ENCODE measurements around the gene UBASH3B.

The UBASH3B gene

DNA sequence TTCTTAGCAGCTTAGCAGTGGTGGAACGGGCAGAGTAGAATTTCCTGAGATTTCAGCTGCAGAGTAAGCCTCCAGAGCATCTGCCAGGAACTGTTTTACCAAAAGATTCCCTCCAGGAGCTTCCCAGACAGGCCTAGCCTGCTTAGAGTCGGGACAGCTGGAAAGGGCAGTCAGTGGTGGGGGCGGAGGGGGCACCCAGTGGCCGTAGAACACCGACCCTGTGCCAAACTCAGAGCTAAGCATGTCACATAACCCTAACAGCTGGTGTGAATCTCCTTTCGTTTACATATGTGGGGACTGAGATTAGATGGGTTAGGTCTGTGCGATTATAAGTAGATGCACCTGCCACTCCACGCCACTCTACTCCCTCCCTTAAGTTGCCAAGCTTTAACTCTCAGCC, 102.8 kb downstream of the UBASH3B start:
- no peak for DNase-seq

DNA sequence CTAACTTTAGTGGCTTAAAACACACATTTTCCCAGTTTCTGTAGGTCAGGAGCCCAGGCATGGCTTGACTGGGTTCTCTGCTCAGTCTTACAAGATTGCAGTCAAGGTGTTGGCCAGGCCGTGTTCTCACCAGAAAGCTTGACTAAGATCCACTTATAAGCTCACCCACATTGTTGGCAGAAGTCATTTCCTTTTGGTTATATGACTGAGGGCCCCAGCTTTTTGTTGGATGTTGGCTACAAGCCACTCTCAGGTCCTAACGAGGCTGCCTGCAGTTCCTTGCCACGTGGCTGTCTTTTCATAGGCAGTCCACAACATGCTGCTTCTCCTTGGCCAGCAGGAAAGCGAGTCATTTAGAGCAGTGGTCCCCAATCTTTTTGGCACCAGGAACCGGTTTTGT, 103.5 kb downstream of the UBASH3B start:
- no peak for DNase-seq

DNA sequence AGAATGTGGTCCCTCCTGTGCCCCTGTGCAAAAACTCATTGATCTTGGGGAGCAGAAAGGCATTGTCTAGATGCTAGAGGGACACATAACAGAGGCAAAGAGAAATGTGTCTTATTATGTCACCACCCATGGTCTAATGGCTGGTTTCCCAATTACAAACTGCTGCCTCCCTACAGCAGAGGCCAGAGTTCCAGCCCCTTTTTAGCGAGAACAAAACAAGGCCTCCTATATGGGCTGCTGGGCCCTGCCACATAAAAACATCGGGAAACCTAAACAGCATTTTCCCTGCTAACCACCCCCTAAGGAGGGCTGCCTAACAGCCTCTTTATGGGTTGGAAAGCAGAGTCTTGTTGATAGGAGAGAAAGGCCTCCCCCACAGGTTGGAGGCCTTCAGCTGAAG, 107.6 kb downstream of the UBASH3B start:
- no peak for DNase-seq

DNA sequence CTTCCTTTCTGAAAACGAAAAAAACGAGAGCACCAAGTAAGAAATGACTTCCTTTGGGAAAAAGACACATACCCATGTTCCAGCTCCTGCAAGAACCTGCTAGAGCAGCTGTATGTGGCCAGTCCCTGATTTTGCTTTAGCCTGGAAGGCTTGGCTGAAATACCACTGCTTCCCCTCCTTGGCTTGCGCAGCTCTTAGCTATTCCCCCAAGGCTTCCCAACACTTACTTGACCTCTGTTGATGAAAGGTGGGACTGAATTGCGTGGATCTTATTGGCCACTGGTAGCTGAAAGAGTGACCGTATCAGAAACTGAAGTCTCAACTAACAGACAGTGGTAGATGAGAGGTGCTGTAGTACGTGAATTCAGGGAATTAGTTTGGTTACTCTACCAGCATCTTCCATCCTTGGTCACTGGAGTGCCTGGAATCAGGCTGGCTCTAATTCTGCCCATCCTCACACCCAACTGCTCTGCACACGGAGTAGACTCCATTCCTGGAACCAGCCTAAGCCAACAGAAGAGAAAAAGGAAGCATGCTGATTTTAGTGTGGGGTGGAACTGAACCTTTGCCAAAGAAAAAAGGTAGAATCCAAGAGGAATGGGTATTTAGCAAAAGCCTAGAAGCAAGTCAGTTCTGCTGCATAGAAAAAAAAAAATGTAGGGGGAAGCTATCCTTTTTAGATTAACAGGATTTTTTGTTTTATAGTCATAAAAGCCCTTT, 109.0 kb downstream of the UBASH3B start:
- no peak for DNase-seq

DNA sequence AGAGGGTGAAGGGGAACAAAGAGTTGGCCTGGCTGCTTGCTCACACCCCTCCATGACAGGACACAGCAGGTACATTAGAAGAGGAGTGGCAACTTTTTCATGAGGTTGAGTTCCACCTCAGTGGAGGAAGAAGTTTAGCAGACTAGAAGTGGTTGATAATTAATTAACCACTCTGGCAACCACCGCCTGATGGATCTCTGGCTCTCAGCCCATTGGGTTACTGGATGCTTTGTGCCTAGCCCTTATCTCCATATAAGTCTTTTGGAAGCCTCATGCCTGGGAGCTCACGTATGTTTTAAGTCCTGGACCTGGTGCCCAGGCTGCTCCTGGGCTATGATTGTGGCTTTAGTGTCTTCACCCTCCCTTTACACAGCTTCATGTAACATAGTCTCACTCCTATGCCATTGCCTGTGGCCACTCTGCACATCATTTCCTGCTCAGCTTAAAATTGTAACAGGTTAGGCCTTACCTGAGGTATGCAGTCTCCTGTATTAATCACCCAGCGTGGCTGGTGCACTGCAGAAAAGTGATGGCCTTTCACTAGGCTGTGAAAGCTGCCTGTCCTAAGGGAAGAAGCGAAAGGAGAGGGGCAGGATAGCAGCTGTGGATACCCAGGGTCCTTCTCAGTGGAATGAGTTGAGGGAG, 110.1 kb downstream of the UBASH3B start:
- no peak for DNase-seq

DNA sequence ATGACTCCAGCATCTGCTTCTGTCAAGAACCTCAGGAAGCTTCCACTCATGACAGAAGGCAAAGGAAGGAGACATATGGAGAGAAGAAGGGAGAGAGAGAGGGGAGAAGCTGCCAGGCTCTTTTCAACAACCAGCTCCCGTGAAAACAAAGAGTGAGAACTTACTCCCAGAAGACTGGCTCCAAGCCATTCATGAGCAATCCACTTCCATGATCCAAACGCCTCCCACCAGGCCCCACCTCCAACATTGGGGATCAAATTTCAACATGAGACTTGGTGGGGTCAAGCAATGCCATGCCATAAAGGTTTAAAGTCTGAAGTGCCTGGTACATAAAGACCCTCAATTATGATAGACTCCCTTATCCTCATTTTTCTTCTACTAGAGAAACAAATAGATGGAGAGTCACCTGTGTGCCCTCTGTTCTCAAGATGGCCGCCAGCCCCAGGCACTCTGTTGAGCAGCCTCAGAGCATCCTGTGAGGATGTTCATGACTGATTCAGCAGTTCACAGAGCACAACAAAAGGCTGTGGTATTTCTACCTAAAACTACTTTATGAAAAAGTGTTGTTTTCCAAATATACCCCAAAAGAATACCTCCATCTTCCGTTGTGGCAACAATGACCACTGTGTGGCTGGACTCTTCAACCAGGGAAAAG, 113.7 kb downstream of the UBASH3B start:
- DNase-seq, result no peak

DNA sequence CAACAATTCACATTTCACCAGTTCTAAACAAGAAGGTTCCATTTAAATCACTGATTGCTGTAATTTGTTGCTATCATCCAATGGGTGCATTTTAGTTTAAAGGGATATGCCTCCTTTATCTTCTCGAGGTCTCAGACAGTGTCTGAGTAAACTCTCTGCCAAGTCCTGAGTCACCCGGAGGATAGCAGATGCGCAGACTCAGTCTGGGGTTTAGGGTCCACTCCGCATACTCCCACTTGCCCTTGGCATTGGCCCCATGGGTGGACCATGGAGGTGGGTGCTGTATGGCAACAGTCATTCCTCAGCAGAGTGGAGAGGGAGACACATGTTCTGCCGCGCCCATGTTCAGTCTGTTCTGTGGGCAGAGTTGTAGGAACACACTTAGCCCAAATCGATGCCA, 117.4 kb downstream of the UBASH3B start:
- no peak for DNase-seq

DNA sequence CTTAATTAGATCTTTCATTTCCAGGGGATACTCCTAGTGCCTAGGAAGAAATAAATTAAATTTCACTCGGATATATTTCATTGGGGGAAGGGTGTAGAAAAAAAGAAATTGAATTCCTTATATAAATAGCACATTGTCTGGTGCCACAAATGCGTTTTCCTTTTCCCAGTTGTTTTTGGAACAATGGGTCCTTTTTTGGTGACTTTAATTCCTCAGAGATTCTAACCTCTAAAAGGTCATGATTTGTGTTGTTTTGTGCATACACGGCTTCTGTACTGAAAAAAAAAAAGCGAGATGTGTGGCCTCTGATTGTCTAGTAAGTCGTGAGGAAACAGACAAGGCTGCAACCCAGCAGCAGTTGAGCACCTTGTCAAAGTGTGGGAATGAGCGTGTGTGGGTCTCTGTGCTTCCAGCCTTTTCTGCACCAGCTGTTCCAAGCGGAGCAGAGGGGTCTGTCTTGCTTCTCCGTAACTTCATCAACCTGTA, 118.3 kb downstream of the UBASH3B start:
- no peak for DNase-seq

DNA sequence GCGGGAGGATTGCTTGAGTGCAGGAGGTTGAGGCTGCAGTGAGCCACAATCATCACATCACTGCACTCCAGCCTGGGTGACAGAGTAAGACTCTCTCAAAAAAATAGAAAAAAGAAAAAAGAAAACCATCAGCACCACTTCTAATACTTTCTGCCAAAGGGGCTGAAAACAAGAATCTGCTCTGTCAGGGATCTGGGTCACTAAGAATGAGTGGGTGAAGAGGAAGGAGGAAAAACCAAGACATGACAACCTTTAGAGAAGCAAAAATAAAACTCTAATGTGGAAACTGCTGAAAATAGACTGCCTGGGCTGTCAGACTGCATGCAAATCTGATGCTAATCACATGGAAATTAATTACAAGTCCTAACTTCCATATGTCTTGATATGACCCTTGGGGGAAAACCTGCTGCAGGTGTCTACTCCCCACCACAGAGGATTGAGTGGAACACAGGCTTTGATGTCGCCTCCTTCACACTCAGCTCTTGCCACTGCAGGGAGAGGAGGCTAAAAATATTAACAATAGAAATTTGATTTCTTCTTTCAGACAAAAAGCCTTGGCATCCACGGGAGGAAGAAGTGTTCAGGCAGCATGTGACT, 120.3 kb downstream of the UBASH3B start:
- no peak for DNase-seq

DNA sequence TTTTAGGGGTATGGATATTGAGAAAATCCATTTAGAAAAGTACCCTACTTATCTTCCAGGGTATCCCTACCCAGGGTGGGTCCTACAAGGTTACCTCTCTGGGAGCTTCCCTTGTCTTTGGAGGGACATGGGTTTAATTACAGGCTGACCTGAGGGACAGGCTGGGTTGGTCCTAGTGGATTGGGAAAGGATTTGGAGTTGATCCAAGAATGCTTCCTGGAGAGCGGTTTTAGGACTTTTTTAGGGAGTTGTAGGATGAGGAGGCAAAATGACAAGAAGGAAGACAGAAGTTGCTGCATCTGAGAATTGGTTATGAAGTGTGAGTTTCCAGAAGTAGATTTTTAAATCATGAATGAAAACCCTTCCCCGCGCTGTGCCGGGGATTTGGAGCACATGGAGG, 121.0 kb downstream of the UBASH3B start:
- DNase-seq, result no peak

DNA sequence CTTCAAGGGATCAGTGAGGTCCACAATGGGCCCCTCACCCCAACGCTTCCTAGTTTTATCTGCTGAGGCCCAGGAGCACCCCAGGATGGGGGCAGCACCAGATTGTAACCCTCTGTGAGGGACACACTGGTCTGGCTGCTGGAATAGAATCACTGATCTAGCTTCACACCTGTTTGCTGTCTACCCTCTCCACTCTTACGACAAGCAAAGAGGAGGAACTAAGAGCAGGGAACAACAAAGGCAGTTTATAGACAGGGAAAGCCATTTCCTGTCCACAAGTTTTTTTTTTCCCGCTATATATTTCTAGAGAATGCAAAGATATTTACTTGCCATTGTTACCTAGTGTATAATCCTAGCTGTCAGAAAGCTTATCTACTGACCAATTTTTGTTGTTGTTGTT, 121.8 kb downstream of the UBASH3B start:
- no peak for DNase-seq

DNA sequence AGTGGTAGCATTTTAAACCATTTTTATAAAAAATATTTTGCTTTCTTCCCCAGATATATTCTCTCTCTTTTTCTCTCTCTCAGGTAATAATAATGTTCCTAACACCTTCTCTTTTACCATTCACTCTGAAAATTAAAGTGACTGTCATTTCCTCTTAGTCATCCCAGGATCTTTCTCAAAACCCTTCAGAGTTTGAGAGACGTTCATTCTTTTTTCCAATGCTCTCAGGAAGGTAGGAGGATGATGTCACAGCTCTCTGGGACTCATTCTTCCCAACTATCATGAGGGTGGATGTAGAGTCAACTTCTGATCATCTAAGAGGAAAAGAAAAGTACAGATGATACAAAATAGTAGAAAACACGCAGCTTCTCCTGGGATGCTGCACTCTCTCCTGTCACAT, 122.6 kb downstream of the UBASH3B start:
- no peak for DNase-seq

DNA sequence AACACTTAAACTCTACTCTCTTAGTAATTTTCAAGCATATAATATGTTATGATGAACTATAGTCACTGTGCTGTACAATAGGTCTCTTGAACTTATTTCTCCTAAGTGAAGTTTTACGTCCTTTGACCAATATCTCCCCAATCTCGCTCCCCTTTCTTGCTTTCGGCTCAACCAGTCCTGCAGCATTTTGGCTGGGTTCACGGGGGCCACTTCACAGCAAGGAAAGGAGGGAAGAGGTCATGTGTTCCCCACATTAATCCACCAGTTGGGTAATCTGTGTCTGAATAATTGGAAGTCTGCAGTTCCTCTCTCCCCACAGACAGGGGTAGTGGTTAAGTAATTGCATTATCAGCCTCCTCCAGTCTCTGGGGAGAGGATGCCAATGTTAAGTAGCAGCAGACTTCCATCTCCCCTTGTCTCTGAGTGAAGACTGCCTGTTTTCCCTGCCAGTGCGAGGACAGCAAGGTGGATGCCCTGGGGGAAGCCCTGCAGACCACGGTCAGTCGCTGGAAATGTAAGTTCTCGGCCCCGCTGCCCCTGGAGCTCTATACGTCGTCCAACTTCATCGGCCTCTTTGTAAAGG, 123.6 kb downstream of the UBASH3B start:
- DNase-seq, result no peak

DNA sequence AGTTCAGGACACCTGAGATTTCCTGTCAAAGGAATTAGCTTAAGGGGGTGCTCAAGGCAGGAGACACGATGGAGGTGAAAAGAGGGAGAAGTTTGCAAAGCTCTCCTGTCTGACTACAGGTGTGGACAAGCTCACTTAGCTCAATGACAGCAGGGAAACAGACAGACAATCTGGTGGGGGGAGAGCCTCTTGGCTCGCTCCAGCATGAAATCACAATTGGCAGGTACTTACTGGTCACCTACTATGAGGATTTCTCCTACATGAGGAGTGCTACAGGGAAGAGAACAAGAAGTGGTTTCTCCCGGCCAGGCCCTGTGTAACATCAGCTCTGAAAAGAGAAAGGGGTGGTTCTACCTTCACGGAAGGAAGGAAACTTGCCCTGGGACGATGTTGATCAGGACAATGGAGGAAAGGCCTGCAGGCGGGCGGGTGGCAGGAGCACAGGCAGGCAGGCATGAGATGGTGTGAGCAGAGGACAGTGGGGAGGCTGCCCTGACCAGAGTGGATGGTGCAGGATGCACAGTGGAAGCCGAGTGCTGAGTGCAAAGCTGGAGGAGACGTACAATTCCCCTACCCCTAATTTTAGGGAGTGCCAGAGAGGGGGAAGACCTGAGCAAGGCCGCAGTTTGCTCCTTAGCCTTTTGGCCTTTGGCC, 124.9 kb downstream of the UBASH3B start:
- DNase-seq, result no peak

DNA sequence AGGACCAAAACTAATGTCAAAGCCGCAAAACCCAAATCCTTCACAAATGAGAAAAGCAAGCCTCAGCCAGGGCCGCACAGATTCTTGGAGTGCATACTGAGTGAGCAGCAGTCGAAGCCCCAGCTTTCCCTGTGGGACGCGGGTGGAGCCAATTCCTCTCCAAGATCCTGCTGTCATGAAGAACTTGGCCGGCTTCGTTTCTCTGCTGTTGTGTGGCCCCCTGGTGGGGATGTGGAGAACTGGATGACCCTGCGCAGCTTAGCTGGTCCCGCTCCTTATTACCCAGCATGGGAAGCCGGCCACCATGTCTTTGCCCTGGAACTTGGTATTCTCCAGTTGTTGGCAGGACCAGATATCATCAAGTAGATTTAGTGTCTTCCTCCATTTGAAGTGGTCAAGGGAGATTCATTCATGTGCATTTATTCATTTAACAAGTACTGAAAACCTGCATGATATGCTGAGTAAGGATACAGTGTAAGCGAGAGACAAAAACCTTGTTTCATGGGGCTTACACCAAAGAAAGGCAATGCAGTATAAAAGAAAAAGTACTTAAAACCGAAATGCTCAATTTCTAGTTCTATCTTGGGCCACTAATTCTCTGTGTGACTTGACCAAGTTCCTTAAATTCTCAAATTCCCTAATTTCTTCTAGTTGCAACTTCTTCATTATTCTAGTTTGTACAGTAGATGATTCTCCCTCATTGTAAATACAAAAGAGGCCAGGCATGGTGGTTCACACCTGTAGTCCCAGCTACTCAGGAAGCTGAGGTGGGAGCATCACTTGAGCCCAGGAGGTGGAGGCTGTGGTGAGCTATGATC, 126.1 kb downstream of the UBASH3B start:
- peak; percentile 61 for DNase-seq

DNA sequence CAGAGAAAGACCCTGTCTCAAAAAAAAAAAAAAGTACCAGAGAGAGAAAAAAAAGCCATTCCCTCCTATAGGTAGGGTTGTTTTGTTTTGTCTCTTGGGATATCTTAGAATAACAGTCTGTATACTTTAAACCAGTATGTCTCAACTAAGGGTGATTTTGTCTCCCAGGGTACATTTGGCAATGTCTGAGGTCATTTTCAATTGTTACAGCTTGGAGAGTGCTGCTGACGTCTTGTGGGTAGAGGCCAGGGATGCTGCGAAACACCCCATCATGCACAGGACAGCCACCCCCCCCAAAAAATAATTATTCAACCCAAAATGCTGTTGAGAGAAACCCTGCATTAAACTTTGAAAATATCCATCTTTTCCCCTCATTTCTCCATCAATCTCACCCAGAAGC, 126.7 kb downstream of the UBASH3B start:
- DNase-seq, result no peak

DNA sequence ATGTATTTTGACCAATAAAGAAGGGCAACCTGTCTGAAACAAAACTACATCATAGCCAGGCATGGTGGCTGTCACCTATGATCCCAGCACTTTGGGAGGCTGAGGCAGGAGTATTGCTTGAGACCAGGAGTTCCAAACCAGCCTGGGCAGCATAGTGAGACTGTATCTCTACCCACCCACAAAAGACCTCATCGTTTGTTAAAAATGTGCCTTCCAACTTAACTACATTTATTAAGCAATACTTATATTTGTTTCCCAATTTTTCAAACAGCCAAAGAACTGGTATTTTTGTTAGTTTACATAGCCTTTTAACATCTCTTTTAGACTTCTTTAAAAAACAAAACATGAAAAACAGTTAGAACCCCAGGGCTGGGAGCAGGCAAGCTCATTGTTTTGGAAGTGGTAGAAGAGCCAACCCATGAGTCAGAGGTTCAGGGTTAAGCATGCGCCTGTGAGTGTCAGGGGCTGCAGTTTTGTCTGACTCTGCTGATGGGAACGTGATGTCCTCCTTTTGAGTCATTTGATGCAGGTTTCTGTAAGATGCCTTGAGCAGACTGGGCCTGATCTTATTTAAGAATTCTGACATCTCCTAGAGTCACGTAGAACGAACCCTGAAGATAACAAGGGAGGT, 128.9 kb downstream of the UBASH3B start:
- no peak for DNase-seq

DNA sequence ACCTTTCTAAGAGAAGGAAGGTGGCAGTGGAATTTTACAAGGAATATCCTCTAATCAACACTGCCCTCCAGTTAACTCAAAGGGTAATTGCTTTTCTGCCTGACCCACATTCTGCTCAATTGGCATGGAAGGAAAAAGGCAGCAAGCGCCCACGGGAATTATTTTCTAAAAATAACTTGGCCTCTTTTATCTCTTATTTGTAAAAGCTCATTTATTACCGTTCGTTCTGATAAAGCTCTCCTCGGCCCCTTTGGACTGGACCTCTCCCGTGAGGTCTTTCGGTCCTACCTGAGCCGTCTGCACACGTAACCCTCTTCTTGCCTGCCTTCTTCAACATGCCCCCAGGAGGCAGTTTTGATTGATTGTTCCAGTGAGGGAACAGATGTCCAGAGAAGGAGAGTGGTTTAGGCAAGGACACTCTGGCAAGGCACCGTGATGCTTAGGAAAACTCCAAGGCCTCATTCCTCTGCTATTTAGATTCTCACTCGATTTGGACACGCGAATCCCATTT, 129.6 kb downstream of the UBASH3B start:
- no peak for DNase-seq

DNA sequence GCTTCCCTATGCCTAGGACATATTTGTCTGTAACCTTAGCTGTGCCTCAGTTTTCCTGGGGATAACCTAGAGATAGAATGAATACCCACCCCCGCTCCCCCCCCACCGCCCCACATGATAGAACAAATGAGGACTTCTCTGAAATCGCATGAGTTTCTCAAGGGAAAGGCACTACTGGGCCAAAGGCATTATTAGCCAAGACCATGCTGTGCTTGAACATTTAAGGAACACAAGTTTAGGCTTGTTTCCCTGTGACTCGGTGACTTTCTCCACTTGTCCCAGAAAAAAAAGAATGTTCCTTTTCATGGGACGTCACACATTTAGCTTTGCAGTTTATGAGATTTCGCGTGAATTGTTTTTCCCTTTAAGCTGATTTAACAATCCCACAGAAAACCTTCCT, 131.4 kb downstream of the UBASH3B start:
- no peak for DNase-seq

DNA sequence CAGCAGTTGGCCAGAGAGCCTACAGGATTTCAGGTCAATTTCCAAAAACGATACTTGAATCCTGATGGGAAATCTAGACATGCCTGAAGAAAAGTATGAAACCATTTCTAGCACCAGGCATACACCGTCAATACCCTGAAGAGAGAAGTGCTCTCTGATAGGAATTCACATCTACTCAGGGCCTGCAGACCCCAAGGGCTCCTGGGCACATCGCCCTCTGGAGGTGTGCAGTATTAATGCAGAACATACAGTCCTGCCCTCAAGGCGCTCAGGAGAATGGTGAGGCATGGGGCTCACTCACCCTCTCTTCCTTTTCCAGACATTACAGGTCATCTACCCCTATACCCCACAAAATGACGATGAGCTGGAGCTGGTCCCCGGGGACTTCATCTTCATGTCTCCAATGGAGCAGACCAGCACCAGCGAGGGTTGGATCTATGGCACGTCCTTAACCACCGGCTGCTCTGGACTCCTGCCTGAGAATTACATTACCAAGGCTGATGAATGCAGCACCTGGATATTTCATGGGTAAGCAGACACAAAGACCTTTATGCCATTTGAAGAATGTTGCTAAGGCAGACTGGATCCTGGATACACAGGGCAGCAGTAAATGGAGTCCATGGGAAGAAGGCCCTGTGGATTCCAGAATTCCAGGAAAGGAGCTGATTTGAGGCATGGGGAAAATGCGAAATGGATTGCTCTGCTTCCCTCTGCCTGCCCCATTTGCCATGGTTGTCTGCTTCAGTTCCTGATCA, 133.4 kb downstream of the UBASH3B start:
- DNase-seq, result no peak

DNA sequence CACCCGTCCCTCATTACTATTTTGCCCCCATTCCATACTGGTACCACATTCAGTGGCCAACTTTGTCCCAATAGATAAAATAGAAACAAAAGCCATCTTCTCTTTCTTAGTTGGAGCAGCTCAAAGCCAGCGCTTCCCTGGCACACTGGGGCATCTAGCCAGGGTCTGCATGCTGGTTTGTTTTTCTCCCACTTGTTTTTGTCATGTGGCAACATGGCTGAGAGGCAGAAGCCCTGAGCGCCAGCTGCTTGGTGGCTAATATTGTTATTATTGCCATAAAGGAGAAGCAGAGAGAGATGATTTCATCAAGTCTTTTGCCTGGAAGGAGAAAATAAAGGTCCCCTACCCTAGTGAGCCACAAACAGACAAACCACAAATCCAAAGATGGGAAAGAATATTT, 134.4 kb downstream of the UBASH3B start:
- DNase-seq, result no peak

All from NCI-H2171 (cell line).